ENCODE data around the gene FIZ1. TPM values are rescaled to one million over a fixed set of nuclear protein-coding genes. Genes with fewer than 3 reads are reported as not detected.

Gene FIZ1
- total RNA-seq, 1 experiment from 2014 or later: 29.3 TPM

DNA sequence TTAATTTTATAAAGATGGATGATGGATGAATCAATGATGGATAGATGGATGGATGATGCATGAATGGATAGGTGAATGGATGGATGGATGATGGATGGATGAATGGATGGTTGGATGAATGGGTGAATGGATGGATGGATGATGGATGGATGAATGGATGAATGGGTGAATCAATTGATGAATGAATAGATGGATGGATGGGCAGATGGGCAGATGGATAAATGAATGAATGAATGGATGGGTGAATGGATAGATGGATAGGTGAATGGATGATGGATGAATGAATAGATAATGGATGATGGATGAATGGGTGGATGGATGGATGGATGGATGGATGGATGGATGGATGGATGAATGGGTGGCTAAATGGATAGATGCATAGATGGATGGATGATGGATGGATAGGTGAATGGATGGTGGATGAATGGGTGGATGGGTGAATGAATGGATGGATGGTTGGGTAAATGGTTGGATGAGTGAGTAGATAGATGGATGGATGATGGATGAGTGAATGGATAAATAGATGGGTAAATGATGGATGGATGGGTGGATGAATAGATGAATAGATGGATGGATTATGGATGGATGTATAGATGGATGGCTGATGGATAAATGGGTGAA is 31.5 kb downstream of the FIZ1 start:
- Histone ChIP-seq H3K27ac (ENCODE audit: low read depth, low read length, poor library complexity, severe bottlenecking) (no peak overlapping the region), H3K9me3 (ENCODE audit: low read depth, low read length, poor library complexity, severe bottlenecking) (no peaks in the 10 kb centered on the region), H3K4me1 (ENCODE audit: insufficient read depth, low read length, poor library complexity, severe bottlenecking) (no peaks in the 10 kb centered on the region), H3K27me3 (replicated peaks; ENCODE audit: insufficient read depth, low read depth, low read length, poor library complexity) (no peaks in the 10 kb centered on the region), H3K4me3 (ENCODE audit: low read depth, low read length, poor library complexity, severe bottlenecking) (no peak overlapping the region), H3K36me3 (ENCODE audit: insufficient read depth, low read length, poor library complexity, severe bottlenecking) (no peaks in the 10 kb centered on the region)
- TF ChIP-seq EZH2 (IDR thresholded peaks at IDR 0.05; ENCODE audit: borderline replicate concordance, low read depth, low read length, poor library complexity, severe bottlenecking): no peak
- TF ChIP-seq, protein P1, sequence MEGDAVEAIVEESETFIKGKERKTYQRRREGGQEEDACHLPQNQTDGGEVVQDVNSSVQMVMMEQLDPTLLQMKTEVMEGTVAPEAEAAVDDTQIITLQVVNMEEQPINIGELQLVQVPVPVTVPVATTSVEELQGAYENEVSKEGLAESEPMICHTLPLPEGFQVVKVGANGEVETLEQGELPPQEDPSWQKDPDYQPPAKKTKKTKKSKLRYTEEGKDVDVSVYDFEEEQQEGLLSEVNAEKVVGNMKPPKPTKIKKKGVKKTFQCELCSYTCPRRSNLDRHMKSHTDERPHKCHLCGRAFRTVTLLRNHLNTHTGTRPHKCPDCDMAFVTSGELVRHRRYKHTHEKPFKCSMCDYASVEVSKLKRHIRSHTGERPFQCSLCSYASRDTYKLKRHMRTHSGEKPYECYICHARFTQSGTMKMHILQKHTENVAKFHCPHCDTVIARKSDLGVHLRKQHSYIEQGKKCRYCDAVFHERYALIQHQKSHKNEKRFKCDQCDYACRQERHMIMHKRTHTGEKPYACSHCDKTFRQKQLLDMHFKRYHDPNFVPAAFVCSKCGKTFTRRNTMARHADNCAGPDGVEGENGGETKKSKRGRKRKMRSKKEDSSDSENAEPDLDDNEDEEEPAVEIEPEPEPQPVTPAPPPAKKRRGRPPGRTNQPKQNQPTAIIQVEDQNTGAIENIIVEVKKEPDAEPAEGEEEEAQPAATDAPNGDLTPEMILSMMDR (conservative IDR thresholded peaks at IDR 0.05; ENCODE audit: low read depth, low read length): no peak
- ChIA-PET CTCF (no interaction called here), POLR2A (ENCODE audit: low non-redundant PET) (no interaction called here)
- intact Hi-C loops (cut with micrococcal nuclease; ENCODE audit: unreplicated experiment): no loop called here
- no peak for DNase-seq (ENCODE audit: low spot score)
- BruUV-seq (replicated peaks): no TSS peak

DNA sequence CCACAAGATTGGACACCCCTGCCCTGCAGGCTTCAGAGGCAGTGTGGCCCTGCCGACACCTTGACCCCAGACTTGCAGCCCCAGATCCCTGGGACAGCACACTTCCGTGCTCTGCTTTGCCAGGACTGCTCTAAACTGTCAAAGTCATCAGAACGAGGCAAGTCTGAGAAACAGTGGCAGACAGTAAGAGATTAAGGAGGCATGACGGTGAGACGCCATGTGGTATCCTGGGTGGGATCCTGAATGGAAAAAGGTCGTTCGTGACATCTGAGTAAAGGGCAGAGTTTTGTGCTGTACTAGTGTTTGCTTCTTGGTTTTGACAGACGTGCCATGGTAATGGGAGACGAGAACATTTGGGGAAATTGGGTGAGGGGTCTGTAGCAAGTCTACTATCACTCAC is 32.5 kb downstream of the FIZ1 start:
- BruUV-seq (replicated peaks): no TSS peak
- CTCF ChIA-PET: interaction anchor here (0.7 kb wide), 1 partner anchor 52 kb away, joined by 5 read pairs; no protein-coding TSS in a partner anchor
- POLR2A ChIA-PET (ENCODE audit: low non-redundant PET): no interaction called here

DNA sequence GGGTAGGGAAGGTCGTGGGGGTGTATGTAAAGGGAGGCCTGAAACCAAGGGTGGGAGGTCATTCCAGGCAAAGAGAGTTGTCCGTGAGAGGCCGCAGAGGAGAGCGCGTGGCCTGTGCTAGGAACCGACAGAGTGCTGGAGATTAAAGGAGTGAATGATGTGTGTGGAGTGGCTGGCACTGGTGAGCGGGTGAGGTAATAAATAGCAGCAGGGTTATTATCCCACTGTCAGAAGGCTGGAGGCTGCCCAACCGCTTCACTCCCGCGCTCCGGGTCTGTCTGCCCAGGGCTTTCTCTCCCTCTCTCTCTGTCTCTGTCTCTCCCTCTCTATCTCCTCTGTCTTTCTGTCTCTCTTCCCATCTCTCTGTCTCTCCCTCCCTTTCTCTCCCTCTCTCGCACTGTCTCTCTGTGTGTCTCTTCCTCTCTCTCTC is 36.0 kb downstream of the FIZ1 start:
- Histone ChIP-seq H3K4me3 (ENCODE audit: low read depth, low read length, poor library complexity, severe bottlenecking) (no peak overlapping the region), H3K9me3 (ENCODE audit: low read depth, low read length, poor library complexity, severe bottlenecking) (no peaks in the 10 kb centered on the region), H3K27ac (ENCODE audit: low read depth, low read length, poor library complexity, severe bottlenecking) (no peak overlapping the region), H3K36me3 (ENCODE audit: insufficient read depth, low read length, poor library complexity, severe bottlenecking) (no peaks in the 10 kb centered on the region), H3K27me3 (replicated peaks; ENCODE audit: insufficient read depth, low read depth, low read length, poor library complexity) (peaks cover 3% of the 10 kb centered on the region), H3K4me1 (ENCODE audit: insufficient read depth, low read length, poor library complexity, severe bottlenecking) (no peaks in the 10 kb centered on the region)
- BruUV-seq (replicated peaks): no TSS peak
- CTCF ChIA-PET: no interaction called here
- intact Hi-C loops (cut with micrococcal nuclease; ENCODE audit: unreplicated experiment): no loop called here
- POLR2A ChIA-PET (ENCODE audit: low non-redundant PET): no interaction called here
- no peak for DNase-seq (ENCODE audit: low spot score)
- TF ChIP-seq, protein P1 (conservative IDR thresholded peaks at IDR 0.05; ENCODE audit: low read depth, low read length): no peak
- no peak for TF ChIP-seq EZH2 (IDR thresholded peaks at IDR 0.05; ENCODE audit: borderline replicate concordance, low read depth, low read length, poor library complexity, severe bottlenecking)

More for the DNA sequence above, 32.5 kb downstream of the FIZ1 start:
- Histone ChIP-seq H3K27ac (ENCODE audit: low read depth, low read length, poor library complexity, severe bottlenecking) (no peak overlapping the region), H3K36me3 (ENCODE audit: insufficient read depth, low read length, poor library complexity, severe bottlenecking) (no peaks in the 10 kb centered on the region), H3K9me3 (ENCODE audit: low read depth, low read length, poor library complexity, severe bottlenecking) (no peaks in the 10 kb centered on the region), H3K4me3 (ENCODE audit: low read depth, low read length, poor library complexity, severe bottlenecking) (no peak overlapping the region), H3K27me3 (replicated peaks; ENCODE audit: insufficient read depth, low read depth, low read length, poor library complexity) (no peaks in the 10 kb centered on the region), H3K4me1 (ENCODE audit: insufficient read depth, low read length, poor library complexity, severe bottlenecking) (no peaks in the 10 kb centered on the region)
- intact Hi-C loops (cut with micrococcal nuclease; ENCODE audit: unreplicated experiment): no loop called here
- DNase-seq (ENCODE audit: low spot score): no peak
- no peak for TF ChIP-seq EZH2 (IDR thresholded peaks at IDR 0.05; ENCODE audit: borderline replicate concordance, low read depth, low read length, poor library complexity, severe bottlenecking)
- TF ChIP-seq, protein P1 (conservative IDR thresholded peaks at IDR 0.05; ENCODE audit: low read depth, low read length): no peak

Measured in A673 (cell line).